DMS114 treated with DMSO at 0.1 percent for 48 hours (cell line): ENCODE measurements around the gene GJA4.

Source experiments
- DNase-seq: peaks from one replicate; lab custom pipeline; 2025; ENCODE audit not compliant: unreplicated experiment; lab: John Stamatoyannopoulos, UW

The GJA4 gene

DNA sequence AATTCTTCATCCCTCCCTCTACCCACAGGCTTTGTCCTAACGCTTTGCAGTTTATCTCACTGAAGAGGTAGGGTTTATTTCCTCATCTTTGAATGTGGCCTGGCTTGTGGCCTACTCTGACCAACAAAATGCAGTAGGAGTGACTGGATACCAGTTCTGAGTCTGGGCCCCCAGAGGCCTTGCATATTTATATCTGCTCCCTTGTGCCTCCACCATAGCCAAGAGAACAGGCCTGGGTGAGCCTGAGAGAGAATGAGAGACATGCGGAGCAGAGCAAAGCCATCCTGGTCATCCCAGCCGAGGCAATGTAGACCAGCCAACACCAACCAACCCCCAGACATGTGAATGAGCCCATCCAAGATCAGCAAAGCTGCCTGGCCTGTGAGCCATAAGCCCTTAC, 36.5 kb downstream of the GJA4 start:
- no peak for DNase-seq

DNA sequence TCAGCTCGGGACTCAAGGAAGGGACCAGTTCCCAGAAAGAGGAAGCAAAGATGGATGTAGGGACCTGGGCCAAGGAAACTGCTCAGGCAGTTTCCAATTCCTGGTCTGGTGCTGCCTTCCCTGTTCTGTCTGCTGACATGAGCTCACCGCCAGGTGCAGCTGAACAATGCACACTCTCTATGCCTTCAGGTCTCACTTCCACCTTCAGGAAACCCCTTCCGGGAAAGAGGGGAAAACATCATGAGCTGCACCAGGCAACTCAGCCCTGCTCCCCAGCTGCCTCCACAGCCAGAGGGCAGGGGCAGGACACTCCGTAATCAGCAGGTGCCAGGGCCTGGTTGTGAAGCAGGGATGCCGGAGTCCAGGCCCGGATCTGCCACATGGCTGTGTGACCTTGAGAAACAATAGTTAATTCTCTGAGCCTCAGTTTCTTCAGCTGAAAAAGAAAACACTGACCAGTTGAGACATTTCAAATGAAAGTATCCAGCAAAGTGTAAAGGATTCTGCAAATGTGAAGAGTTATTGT, 39.0 kb downstream of the GJA4 start:
- no peak for DNase-seq

DNA sequence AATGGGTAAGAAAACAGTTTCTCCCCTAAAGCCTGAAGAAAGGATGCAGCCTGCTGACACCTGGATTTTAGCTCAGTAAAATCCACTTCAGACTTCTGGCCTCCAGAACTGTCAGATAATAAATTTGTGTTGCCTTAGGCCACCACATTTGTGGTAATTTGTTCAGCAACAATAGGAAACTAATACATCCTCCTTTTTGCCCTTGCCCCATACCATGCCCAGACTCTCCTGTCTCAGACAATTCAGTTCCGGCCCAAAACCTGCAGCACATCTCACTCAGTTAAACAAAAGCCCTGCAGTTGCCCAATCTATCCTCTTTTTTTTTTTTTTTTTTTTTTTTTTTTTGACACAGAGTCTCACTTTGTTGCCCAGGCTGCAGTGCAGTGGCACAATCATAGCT, 40.9 kb downstream of the GJA4 start:
- DNase-seq: no peak

DNA sequence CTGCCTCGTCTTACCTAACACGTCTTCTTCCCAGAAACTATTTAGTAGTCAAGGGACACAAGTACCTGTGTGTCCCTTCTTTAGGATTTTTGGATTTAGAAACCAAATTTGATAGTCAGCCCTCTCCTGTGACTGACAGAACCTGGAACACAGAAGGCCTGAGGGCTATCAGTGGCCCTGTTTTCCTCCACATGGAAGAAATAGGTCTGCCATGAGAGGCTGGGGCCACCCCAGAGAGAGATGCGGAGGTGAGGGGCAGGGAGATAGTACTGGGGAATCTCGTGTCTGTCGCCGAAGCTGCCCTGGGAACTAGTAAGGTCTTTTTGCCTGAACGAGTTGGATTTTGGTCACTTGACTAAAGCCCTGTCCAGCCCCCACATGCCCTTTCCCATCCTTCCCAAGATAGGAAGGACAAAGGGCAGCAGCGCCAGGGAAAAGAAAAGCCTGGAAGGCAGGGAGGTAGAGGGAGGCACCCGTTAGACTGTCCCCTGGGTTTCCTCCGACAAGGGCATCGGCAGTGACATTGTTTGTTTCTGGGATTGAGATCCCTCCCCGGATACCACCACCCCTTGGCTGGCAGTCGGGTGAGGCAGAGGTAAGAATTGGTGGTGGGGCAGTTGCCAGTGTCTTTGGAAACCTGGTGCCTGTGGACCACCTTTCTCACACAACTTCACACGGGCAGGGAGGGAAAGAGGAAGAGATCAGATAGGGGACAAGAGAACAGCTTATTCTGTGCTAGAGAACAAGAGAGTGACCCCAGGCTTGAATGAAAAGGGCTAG, 46.9 kb downstream of the GJA4 start:
- no peak for DNase-seq

DNA sequence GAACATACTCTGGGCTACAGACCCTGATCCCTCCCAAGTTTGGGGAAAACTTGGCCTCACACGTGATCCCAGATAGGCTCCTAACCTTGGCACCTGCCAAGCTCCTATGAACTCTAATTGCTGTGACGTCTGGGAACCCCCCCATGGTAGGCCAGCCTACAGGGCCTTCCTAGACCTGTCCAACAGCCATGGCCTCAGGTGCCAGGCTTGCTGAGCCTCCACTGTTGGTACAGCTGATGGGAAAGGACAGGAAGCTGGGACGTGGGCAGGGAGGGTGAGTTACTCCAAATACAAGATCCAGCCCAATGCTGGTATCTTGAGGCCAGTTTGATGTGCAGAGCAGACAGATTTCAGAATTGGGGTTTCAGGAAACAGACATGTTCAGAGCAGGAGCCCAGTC, 47.6 kb downstream of the GJA4 start:
- DNase-seq: no peak

DNA sequence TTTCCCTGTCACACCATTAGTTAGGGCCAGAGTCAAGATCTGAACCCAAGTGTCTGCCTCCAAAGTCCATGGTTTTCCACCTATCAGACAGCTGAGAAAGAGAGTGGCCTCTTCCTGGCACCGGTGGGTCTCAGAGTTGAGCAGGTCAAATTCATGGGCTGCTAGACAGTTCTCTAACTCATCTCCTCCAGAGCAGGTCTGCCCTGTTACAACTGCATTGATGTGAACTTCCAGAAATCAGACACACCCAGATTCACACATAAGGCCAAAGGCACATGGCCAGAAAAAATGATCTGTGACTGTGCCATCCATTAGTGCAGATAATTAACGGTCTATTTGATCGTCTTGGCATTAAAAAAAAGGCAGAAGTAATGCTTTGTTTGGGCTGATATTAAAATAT, 49.3 kb downstream of the GJA4 start:
- no peak for DNase-seq

DNA sequence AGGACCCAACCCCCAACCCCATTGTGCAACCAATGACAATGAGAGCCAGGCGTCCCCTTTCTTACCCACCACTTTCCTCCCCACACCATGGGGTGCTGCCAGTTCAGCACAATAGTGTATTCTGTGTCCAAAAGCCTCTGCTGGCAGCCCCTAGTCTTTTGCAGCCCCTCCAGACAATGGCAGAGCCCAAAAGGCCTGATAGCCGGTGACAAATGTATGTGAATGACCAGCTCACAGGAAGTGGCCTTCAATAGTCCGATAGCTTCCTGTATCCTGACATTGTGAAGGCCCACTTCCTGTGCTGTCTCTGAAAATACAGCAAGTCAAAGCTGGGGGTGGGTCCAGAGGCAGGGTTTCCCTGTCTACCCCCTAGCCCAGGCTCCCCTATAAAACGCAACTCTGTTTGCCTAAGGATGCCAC, 50.2 kb downstream of the GJA4 start:
- DNase-seq: no peak

DNA sequence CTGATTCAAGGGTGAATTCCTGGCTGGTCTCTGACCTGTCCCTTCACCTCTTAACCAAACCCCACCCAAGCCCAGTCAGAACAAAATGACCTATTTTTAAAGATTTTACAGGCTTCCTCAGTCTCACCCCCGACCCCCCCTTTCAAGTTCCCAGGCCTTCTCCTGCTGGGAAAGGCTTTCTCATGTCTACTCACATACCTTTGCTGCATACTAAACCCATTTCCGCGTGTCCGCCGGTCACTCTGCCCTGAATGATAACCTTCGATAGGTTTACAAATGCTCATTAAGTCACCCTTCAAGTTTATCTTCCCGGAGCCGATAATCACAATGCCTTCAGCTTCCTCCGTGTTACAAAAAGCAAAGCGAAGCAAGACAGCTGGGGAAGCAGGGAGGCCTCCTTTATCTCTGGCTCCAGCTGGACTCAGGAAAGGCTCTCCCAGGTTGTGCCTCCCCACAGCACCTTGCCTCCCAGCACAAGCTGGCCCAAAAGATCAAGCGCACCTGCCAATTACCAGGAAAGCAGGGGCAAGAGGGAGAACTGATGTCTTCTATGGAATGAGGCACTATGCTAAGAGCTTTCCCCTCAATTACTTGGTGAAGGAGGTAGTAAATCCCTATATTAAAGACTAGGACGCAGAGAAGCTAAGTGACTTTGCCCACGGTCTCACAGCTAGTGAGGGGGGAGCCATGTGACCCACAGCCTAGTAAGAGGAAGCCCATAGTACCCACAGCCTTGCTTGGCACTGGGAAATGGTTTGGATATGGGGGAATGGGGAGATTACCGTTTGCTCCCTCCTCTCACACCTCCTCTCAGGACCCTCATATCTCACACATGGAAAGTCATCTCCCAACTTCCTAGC, 50.8 kb downstream of the GJA4 start:
- DNase-seq: no peak

DNA sequence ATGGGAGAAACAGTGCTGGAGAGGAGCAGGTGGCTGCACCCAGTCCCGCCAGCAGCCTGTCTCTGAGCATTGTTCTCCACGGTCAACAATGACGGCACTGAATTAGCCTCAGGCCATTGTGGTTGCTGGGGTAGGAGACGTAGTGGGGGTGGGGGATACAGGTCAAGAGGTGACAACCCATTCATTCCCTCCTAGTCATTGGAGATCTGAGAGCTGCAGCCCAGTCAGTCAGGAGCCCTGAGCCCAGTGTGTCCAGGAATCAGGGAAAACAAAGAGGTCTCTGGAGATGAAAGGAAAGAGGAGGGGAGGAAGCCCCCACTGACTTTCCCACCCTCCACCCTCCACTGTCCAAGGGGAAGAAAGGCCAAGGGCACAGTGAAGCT, 51.4 kb downstream of the GJA4 start:
- no peak for DNase-seq
